Left hindlimb (tissue), 1 donor: ENCODE data around the gene ABHD2.
"Not testable (repeated sequence)": the region's sequence is repeated elsewhere in the genome, so short reads cannot be mapped to it uniquely, and the experiment has no call there.

Experiments used
- DNase-seq: peaks from one replicate; pipeline ENCODE4 v3.0.0-alpha.2; 2018

Gene ABHD2

GRCh38 chr15:89141159-89141558, 52.9 kb downstream of the ABHD2 start:
- DNase-seq: not testable (repeated sequence)

- DNase-seq: no peak
Measured at GRCh38 chr15:89141885-89142284, 53.6 kb downstream of the ABHD2 start.

DNA sequence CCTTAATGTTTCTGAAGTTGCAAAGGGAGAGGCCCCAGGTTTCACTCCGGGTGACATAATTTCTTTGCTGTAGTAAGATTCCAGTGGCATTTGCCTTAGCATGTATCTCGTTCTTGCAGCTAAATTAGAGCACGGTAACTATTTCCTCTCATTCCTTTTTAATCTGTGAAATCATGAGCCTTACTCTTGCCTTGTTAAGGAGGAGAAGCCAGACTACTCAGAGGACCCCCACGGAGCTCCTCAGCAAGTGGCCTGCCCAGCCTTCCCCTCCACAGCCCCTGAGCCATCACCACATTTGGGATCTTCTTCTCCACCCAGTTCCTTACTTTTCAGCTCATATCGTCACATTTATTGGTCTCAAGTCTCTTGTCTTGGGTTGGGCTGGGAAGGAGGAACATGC, 54.2 kb downstream of the ABHD2 start:
- DNase-seq: no peak

DNA sequence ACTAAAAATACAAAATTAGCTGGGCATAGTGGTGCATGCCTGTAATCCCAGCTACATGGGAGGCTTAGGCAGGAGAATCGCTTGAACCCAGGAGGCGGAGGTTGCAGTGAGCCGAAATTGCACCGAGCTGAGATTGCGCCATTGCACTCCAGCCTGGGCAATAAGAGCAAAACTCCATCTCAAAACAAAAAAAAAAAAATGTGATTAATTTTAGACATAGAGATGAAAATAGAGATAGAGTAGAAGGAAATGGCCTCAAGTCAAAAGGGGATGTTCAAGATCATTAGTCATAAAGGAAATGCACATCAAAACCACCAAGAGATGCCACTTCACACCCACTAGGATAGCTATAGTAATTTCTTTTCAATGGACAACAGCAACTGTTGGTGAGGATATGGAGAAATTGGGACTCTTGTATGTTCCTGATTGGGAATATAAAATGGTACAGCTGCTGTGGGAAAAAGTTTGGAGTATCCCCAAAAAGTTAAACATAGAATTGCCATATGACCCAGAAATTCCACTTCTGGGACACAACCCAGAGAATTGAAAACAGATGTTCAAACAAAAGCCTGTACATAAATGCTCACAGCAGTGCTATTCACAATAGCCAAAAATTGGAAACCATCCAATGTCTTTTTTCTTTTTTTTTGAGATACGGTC, 55.4 kb downstream of the ABHD2 start:
- DNase-seq: no peak

- no peak for DNase-seq
Measured at GRCh38 chr15:89144491-89144890, 56.2 kb downstream of the ABHD2 start.

- DNase-seq: no peak
Measured at GRCh38 chr15:89146366-89146765, 58.1 kb downstream of the ABHD2 start.

DNA sequence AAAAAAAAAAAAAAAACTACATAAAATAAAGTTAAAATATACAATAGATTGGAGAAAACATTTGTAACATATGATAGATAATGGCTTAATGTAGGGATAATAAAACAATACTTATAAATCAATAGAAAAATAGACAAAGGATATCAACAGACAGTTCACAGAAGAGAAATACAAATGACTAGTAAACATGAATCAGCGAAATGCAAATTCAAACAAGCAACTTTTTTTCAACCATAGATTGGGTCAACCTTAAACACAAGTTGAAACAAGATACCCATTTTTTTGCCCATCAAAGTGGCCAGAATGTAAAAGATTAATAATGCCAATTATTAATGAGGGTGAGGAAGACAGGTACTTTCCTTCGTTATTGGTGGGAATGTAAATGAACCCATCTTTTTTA, 59.9 kb downstream of the ABHD2 start:
- no peak for DNase-seq

DNA sequence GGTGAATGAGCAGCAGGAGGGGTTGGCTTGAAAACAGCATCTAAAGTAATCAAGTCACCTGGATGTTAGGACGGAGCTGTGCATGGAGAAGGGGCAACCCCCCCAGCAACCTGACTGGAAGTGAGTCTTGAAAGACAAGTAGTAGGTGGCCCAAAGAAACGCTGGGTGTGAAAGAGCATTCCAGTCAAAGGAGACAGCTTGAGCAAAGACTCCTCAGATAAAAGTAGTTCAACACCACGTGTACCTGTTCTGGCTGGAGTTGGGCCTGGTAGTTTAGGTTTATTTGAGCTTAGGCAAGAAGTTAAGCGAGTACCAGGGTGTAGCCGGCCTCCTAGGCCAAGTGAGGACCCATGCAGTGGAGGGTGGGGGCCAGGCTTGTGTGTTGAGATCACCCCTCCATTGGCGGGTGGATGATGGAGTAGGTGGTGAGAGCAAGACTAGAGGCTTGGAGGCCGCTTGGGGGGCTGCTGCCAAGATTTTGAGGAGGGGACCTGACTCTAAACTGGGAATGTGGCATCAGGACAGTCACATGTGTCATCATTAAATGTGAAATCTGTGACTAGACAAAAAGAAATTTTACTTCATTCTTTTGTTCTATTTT, 61.3 kb downstream of the ABHD2 start:
- DNase-seq: no peak

- no peak for DNase-seq
Measured at GRCh38 chr15:89150287-89150686, 62.0 kb downstream of the ABHD2 start.

DNA sequence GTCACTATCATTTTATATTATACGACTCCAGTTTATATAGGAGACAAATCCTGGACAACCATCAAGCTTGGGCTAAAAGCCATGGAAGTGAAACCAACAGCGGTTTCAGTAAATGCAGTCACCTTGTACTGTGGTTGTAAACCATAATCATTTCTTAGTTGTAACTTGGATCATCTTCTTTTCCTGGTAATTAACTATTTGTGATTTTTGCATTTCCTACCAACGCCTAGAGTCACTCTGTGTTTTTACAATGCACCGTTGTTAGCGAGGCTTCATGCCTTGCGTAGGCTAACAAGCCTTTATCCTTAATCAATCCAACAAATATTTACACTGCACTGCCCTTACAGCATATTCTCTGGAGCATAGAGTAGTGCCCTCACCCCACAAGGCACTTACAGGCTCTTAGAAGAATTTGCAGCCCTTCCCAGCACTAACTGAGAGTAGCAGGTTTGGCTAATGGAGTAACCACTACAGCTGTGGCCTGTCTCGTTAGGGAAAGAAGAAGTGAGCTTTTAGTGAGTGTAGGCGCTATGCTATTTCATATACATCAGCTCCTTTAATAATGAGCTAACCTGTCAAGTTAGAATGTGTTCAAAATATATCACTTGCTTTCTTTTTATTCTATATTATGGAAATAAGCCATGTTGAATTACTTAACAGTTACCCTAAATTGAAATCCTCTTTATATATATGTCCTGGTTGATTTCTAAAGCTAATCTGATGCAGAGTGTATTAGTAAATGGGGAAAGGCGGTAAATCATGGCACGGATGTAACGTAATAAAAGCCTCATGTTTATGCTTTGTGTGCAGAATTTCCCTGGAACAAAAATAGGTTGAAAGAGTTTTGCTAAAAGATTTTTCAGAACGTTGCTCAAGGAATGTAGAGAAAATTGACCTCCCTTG, 62.8 kb downstream of the ABHD2 start:
- no peak for DNase-seq

GRCh38 chr15:89155122-89155521, 66.9 kb downstream of the ABHD2 start:
- no peak for DNase-seq

- no peak for DNase-seq
Measured at GRCh38 chr15:89155656-89156055, 67.4 kb downstream of the ABHD2 start.

- no peak for DNase-seq
Measured at GRCh38 chr15:89157061-89157460, 68.8 kb downstream of the ABHD2 start.

GRCh38 chr15:89157918-89158564, 69.8 kb downstream of the ABHD2 start:
- no peak for DNase-seq

DNA sequence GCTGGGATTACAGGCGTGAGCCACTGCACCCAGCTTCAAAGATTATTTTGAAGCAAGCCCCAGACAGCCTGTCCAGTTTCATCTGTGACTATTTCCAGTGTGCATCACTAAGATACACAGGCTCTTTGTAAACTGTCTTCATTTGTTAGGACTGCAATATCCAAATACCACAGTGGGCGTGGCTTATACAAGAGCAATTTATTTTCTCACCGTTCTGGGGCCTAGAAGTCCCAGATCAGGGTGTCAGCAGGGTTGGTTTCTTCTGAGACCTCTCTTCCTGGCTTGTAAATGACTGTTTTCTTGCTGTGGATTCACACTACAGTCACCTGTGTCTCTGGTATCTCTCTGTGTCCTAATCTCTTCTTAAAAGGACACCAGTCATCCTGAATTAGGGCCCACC, 73.4 kb downstream of the ABHD2 start:
- DNase-seq: no peak

GRCh38 chr15:89163271-89164055, 75.2 kb downstream of the ABHD2 start:
- DNase-seq: no peak

DNA sequence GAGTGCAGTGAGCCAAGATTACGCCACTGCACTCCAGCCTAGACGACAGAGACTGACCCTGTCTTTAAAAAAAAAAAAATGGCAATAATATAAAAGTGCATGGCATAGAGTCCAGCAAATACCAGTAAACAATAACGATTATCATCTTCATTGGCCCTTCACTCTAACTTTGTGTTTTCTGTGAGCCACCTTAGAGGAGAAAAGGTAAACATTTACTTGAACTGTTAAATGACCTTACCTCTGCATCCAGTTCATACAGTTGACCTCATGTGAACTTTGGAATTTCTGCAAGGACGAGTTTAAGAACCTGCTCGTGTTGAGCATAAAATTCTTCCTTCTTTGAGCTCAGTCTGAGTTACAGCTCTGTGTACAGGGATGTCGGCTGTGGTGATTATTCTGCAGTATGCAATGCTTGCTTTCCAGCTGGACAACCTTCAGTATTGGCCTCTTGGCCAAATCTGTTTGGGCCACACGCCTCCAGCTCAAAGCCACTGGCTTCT, 76.5 kb downstream of the ABHD2 start:
- no peak for DNase-seq

DNA sequence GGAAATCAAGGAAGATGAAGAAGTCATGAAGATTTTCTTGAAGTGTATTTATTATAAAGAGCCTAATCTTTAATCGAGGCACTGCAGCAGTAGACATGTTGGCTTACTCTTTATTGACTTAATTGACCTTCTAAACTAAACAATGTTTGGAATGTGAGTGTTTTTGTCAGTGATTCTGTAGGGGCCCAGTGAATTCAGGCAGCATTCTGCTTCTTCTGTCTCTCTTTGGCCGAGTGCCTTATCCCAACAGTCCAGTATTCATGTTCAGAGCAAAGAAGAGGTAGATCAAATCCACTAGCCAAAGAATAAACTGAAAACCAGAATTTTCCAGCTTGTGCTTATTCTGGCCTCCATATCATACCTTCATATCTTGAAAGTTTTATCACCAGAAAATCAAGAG, 77.4 kb downstream of the ABHD2 start:
- DNase-seq: no peak

DNA sequence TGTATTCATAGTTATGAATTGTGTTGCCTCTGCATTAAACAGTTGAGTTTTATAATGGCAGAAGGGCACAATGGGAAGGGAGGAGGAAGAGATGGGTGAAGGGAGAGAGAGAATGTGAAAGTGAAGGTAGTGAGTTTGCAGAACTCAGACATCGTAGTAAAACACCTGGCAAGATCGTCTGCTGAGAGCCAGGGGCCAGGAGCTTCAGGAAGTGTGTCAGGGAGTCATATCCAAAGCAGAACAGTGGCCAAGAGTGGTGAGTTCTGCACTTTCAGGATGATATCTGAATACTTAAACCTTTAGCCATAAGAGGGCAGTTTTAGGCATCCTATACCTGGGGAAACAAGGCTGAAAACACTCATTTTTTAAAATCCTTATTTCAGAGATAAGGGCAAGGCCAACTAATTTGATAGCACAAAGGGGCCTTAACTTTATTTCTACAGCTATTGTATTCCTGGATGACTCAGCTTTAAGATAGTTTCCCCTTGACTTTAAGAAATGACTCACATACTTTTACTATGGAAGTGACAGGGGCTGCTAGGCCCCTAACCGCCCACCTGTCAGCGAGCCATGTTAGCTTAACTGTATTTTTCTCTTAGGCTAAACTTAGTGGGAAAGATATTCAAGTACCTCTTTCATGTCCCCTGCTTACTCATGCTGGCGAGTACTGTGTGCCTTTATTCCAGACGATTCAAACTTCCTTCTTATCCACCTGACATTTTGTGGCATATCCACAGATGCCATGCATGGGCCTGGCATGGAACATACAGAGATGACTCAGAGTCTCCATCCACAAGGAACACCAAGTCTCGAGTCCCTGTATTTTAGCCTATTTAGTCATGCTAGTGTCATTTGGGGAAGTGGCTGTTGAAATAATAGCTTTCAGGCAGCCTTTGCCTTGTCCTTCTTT, 79.3 kb downstream of the ABHD2 start:
- DNase-seq: no peak

- no peak for DNase-seq
Measured at GRCh38 chr15:89168316-89168833, 80.1 kb downstream of the ABHD2 start.

GRCh38 chr15:89170364-89170763, 82.1 kb downstream of the ABHD2 start:
- no peak for DNase-seq
